ENCODE measurements around the gene DPPA5.
"Not testable (repeated sequence)": the region's sequence is repeated elsewhere in the genome, so short reads cannot be mapped to it uniquely, and the experiment has no call there.

Gene DPPA5

DNA sequence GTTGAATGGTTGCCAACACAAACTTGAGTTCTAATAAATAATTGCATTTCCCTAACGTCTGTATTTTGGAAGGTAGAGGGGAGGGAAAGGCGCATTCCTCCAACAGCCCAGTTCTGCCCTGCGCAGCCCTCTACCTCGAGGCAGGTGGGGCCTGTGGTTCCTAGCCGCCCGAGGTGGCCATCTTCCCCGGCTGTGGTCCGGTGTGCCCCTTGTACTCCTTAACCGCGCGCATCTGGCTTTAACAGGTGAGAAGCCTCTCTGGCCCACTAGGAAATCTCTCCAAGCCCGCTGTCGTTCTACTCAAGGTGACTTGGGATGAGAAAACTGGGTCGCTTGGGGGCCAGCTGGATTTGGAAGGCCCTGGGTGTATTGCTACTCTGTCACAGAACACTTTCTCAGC lies 10.0 kb upstream of the DPPA5 start:
- no peak for DNase-seq (ENCODE audit: low read depth)

DNA sequence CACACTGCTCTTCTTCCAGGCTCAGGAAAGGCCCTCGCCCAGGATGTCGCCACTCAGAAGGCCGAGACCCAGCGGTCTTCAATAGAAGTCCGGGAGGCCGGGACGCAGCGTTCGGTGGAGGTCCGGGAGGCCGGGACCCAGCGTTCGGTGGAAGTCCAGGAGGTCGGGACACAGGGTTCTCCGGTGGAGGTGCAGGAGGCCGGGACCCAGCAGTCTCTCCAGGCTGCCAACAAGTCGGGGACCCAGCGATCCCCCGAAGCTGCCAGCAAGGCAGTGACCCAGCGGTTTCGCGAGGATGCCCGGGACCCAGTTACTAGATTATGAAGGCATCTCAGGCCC lies 9.4 kb upstream of the DPPA5 start:
- no peak for DNase-seq (ENCODE audit: low read depth)

DNA sequence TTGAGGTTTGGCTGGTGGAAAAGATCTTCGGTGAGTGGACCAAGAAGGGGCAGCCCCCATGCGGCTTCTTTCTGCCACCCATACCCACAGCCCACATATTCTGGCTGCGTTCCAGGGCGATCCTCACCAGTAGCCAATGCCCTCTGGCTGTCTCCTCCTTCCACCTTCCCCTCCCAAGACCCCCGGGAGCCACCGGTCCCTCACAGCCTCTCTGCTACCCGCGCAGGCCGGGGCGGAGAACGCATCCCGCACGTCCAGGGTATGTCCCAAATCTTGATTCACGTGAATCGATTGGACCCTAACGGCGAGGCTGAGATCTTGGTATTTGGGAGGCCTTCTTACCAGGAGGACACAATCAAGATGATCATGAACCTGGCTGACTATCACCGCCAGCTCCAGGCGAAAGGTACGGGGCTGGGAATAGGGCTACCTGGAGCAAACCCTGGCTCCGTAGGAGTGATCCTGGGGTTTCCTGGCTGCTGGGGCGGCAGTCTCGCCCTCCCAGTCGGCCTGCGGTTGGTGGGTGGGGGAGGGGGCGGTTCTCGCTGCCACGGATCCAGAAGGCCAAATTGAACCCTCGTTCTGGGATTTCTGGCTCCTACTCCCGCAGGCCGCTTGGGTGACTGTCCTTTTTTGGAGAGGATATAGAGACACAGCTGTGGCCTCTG lies 8.9 kb upstream of the DPPA5 start:
- no peak for DNase-seq (ENCODE audit: low read depth)

DNA sequence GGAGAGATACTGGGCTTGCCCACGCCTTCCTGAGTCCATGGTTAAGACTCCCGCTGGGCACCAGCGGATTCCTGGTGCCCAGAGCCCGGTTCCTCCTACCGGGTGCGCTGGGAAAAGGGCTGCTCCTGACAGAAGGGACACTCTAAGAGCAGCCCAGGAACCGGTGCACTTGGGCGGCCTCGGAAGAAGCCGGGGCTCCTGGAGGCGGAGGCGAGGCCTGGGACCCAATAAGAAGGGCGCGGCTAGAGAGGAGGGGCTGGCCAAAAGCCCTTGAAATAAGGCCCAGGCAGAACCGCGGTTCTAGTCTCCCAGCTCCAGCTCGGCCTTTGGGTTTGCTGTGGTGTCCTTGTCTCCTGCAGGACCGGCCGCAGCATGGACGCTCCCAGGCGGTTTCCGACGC lies 8.3 kb upstream of the DPPA5 start, which contains the start of gene KHDC3L:
KHDC3L (plus strand) TSS at position 301 of the 400 bp plus-strand sequence; CDS start at position 373, 72 bp downstream.
- DNase-seq (ENCODE audit: low read depth) = no peak

DNA sequence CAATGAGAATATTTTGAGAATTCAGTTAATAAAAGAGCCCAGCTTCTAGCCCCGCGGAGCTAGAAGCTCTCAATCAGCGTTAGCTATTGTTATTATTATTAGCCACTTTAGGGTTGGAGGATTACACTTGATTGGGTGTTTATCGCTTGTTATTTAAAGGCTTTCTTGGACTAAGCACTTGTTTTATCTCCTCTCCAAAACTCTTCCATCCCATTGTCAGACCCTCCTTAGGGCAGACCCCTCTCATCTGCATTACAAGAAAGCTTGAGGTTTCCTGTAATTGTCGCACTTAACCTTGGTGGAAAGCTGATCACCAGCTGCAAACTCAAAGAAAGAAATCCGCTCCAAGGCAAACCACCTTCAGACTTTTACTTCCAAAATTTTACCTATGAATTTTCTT lies 4.8 kb downstream of the DPPA5 start:
- no peak for DNase-seq (ENCODE audit: low read depth)

DNA sequence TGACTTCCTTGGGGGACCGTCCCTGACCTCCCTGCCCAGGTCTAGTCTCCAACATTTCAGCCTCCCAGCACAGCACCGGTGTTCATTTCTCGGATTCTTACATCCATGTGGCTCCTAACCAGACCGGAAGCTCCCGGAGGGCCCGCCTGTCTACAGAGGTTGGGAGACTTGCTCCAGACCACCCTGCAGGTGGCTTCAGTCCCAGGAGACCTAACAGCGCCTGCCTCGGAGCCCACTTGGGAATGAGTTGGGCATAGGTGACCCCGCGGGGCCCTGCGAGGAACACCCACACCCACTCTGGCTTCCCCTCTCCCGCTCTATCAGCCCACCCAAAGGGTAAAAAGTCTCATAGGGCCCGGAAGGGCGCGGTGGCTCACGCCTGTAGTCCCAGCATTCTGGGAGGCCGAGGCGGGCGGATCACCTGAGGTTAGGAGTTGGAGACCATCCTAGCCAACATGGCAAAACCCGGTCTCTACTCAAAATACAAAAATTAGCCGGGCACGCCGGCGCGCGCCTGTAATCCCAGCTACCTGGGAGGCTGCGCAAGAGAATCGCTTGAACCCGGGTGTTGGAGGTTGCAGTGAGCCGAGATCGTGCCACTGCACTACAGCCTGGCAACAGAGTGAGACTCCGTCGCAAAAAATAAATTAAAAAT lies 5.4 kb downstream of the DPPA5 start:
- DNase-seq (ENCODE audit: low read depth) = no peak

DNA sequence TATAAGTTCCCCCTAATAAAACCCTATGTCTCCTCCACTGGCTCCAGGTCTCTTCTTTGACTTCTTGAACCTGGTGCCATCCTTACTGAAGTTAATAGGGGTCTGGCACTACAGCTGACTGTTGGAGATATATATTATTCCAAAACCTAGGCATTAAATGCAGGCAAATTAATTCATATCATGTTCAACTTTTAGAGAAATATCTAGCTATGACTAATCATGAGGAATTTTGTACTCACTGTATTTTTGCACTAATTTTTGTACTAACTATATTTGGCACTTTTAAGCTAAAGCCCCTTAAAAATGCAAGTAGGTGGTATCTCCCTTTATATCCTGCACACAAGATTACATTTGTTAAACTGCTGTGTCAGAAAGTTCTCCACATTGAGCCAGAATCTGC lies 10.9 kb downstream of the DPPA5 start:
- no peak for DNase-seq (ENCODE audit: low read depth)

DNA sequence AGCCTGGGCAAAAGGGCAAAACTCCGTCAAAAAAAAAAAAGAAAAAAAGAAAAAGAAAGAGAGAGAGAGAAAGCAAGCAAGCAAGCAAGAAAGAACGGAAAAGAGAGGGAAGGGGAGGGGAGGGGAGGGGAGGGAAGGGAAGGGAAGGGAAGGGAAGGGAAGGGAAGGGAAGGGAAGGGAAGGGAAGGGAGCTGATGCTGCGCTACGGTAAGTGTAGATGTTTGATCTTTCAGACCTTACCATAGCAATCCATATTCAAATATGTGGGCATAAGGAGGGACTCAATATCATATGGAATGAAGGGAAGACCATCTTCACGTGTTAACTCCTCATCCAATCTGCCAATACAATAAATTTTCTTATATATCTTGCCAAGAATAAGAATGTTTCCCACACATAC lies 11.9 kb downstream of the DPPA5 start:
- DNase-seq (ENCODE audit: low read depth) = no peak

DNA sequence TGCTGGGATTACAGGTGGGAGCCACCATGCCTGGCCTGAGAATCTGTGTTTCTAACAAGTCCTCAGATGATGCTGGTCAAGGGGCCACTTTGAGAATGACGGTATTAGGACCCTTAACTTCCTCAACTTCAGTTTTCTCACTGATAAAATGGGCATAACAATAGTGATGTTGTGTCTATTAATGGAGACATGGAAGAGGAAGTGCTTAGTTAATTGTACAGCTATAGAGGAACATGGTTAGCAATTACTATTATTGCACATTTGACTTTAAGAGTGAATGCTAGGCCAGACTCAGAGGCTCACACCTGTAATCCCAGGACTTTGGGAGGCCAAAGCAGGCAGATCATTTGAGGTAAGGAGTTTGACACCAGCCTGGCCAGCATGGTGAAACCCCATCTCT lies 12.7 kb downstream of the DPPA5 start:
- no peak for DNase-seq (ENCODE audit: low read depth)

DNA sequence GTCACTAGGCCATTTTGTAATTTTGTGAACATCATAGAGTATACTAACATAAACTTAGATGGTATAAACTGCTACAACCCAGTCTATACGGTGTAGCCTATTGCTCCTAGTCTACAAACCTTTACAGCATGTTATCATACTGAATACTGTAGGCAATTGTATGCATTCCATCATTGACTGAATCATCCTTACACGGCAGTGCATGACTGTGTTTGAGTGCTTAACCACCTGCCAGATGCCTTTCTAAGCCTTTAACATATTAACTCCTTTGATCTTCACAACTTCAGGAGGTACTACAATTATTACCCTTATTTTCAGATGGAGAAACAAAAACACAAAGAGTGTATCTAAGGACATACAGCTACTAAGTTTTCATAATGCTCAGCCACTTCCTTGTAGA lies 14.0 kb downstream of the DPPA5 start:
- no peak for DNase-seq (ENCODE audit: low read depth)

DNA sequence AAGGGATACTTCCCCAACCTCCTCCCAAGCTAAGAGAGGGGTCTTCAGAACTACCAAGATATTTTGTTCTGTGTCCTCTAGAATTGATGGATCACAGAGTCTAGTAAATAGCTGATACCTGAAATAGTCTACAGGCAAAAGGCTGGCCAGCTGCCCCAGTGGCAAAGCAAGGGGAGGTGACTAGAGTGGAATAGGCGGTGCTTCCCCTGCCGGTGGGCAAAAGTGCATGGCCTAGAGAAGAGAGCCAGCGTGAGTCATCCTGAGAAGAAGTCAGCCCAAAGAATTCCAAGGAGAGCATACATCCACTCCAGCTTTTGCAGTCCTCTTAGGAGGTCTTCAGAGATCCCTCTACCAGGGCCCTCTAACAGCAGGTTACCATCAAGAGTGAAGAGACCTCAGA lies 14.7 kb downstream of the DPPA5 start:
- no peak for DNase-seq (ENCODE audit: low read depth)

DNA sequence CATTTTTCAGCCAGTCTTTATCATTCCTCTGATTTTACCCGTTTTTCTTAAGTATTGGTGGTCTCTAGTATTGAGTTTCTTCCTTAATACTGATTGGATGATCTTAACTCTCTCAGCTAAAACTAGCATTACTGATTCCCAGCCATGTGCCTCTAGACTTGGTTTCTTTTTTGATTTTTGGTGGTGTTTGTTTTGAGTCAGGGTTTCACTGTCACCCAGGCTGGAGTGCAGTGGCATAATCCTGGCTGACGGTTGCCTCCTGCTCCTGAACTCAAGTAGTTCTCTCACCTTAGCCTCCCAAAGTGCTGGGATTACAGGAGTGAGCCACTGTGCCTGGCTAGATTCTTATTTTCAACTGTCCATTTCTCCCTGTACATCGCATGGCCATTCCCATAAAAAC lies 24.9 kb downstream of the DPPA5 start:
- no peak for DNase-seq (ENCODE audit: low read depth)

DNA sequence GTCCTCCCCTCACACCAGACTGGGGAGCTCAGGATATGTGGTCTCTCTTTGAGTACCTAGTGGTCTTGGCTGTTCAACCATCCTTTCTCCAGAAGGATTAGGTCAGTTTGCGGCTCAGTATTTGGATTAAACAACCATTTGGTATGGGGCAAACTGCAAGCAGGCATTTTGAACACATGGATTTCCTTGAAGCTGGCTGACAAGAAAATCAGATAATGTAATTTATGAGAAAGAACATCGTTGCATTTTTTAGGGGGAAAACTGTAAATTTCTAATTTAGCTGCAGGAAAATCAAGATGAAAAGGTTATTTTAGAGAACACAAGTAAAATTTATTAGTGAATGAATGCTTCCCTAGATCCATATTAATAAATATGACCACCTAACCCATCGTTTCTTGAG lies 25.3 kb downstream of the DPPA5 start:
- no peak for DNase-seq (ENCODE audit: low read depth)

DNA sequence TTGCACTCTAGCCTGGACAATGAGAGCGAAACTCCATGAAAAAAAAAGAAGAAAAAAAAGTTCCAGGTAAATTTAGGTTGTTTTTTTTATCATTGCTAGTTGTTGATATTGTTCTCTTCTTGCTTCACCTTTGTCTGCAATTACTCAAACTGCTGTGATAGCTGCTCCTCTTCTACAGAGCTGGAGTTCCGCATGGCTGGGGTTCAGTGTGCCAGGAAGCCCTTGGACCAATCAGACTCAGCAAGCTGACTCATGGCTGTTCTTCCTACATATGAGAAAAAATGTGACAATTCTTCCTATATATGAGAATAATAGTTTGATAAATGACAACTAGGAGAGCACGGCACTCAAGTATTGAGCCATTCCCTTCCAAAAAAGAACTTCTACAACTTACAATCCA lies 28.4 kb downstream of the DPPA5 start:
- DNase-seq (ENCODE audit: low read depth) = no peak

DNA sequence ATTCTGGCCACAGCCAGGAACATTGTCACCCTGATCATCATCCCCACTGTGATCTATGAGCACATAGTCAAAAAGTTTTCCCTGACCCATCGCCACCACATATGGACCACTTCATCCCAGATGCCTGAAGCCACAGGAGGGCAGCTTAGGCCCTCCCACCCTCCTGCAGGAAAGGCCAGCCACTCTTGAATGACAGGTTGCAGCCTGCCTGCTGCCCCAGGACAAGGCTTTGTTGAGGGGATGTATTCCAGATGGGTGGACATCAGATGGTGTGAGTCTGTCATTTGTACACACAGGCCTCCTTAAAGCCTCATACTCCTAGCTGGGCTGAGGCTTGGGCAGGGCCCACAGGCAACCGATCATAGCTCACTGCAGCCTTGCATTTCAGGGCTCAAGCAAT lies 30.8 kb downstream of the DPPA5 start:
- DNase-seq (ENCODE audit: low read depth) = no peak

DNA sequence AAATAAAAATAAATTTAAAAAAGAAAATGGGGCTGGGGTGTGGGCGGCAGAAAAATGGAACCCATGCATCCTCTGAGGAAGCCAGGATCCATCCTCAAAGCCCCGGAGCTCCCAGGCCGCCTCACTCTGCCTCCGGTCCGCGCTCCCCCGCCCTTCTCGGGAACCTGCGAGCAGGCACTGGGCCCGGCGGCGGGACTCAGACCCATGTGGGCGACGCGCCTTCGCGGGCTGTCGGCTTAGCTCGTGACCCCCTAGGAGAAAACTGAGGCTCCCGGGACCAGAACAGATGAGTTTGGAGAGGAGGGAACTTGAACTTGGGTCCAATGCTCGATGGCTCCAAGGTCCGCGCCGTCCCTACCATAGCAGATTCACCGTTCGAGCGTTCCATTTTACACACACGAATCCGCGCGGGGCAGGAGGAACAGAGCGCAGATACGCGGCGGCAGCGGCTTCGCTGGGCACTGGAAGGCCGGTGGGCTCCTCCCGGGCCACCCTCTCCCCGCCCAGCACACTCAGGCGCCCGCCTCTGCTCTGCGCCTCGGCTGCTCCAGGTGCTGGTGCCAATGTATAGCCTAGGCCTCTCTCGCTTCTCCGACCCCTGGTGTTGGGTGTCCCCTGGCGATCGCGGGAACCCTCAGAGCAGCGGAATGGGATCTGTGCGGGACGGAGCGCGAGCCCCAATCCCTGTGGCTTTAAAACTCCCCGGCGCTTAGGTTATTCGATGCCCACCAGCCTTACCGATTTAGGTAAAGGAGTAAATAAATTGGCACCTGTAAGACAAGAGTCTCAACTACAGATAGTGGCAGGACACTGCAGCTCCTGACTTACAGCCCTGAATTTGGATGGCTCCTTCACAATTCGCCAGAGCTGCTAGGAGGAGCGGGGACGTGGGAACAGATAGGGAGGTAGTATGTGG lies 39.2 kb downstream of the DPPA5 start:
- DNase-seq (ENCODE audit: low read depth) = no peak

DNA sequence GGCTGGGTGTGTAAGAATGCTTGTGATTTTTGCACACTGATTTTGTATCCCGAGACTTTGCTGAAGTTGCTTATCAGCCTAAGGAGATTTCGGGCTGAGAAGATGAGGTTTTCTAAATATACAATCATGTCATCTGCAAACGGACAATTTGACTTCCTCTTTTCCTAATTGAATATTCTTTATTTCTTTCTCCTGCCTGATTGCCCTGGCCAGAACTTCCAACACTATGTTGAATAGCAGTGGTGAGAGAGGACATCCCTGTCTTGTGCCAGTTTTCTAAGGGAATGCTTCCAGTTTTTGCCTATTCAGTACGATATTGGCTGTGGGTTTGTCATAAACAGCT lies 43.6 kb downstream of the DPPA5 start:
- DNase-seq (ENCODE audit: low read depth) = not testable (repeated sequence)

DNA sequence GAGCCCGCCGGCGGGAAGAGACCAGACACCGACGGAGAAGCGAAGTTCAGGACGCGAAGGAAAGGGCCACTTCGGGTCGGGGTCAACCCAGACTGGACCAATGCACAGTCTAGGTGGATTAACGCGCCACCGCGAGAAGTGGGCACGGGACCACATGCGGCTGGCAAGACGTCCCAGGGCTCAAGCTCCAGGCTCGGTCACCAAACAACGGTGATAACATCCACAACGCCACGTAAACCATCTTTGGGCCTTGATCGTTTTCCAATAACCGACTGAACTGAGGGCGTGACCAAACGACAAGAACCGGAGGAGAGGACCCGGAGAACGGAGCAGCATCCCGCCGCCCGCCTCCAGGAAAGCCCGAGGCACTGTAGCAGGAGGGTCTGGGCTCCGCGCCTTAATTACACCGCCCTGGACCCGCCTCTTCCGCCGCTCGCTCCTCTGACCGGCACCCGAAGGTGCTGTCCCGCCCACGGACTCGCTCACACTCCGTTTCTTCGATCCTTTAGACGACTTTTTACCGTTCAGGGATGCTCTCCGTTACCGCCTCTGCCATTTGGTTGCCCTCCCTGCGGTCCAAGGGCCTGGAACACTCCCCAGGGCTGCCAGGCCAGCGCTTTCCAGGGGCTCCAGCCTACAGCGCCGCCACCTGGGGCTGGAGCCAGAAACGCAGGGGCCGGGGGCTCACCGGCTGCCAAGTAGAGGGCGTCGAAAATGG lies 44.1 kb downstream of the DPPA5 start:
- DNase-seq (ENCODE audit: low read depth) = peak; percentile 35

DNA sequence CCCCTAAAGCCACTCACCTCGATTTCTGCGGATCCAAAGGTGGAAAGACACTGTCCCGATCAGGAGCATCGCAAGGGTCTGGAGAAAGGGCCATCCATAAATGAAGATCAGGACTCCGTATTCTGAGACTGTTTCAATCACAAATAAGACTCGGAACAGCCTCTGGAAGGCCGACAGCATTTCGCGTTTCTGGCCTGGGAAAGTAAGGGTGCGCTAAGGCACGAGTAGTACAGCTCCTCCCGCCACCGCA lies 44.6 kb downstream of the DPPA5 start:
- DNase-seq (ENCODE audit: low read depth) = no peak

DNA sequence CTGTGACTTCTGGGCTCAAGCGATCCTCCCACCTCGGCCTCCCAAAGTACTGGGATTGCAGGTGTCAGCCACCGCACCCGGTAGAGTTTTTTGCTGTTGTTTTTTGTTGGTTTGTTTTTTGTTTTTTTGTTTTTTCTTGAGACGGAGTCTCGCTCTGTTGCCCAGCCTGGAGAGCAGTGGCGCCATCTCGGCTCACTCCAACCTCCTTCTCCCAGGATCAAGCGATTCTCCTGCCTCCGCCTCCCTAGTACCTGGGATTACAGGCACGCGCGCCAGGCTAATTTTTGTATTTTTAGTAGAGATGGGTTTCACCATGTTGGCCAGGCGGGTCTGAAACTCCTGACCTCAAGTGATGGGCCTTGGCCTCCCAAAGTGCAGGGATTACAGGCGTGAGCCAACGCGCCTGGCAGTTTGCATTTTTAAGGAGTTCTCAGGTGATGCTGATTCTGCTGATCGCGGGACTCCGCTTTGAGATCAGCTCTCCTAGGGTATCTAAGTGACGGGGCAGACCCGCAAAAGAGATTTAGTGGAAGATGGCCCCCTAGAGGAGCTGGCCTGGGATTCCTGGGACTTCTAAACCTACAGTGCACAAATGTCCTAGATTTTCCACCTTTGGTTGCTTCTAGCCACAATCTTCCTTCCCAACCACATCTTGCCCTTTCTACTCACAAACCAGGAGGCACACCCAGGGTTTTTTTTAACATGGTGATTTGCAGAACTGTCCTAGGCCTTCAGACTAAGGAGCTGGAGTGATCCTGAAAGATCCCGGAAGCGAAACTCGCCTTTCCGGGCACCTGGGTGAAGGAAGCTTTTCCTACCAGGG lies 45.2 kb downstream of the DPPA5 start:
- DNase-seq (ENCODE audit: low read depth) = no peak

DNA sequence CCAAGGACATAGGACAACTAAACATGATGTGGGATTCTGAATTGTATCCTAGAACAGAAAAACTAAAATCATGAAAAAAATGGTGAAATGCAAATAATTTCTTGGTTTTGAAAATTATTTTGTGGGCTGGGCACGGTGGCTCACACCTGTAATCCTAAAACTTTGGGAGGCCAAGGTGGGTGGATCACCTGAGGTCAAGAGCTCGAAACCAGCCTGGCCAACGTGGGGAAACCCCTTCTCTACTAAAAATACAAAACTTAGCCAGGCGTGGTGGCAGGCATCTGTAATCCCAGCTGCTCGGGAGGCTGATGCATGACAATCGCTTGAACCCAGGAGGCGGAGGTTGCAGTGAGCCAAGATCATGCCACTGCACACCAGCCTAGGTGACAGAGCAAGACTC lies 50.3 kb downstream of the DPPA5 start:
- not testable (repeated sequence) for DNase-seq (ENCODE audit: low read depth)
